GM21447 (cell line): ENCODE data around the gene GSKIP.

Source experiments
- ATAC-seq: cut with Tn5 transposase; IDR thresholded peaks from one replicate; pipeline ENCODE4 v1.9.1; 2021; ENCODE audit not compliant: unreplicated experiment

GSKIP gene

DNA sequence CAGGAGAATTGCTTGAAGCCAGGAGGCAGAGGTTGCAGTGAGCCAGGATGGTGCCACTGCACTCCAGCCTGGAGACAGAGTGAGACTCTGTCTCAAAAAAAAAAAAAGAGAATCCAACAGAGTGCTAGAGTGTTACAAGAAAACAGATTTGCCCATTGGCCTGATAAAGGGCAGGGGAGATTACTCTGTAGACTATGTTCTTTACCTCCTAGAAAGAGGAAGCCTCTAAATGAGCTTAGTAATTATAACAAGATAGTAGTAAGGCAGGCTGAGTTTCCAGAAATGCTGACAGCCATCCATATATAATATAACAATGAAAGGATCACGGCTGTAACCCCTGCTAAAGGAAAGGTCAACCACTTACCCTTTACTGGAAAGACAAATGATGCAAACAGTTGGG lies 53.0 kb downstream of the GSKIP start:
- ATAC-seq: no peak

GRCh38 chr14:96417254-96417653 lies 53.9 kb downstream of the GSKIP start:
- ATAC-seq: no peak

DNA sequence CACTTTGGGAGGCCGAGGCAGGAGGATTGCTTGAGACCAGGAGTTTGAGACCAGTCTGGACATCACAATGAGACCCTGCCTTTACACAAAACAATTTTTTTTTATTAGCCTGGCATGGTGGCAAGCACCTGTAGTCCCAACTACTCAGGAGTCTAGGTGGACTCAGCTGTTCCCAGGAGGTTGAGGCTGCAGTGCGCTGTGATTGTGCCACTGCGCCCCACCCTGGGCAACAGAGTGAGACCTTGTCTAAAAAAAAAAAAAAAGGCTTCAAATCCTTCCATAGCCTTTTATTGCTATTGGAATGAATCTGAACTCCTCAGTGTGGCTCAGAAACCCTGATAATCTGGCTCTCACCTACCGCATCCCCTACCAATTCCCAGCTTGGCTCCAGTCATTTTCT lies 54.7 kb downstream of the GSKIP start:
- ATAC-seq: no peak

DNA sequence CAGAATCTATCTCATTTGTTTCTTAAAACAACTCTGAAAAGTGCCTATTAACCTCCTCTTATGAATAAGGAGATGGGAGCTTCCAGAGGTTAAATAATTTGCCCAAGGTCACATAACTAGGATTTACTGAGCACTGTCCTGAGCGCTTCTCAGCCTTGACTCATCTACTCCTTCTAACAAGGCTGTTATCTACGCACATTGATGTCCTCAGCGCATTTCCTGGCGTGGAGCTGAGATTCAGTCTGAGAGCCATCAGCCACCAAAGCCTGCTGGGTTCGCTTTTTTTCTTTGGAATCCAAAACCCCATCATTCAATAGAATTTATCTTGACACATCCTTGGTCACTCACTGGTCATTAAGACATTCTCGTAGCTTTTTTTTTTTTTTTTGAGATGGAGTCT lies 57.9 kb downstream of the GSKIP start:
- no peak for ATAC-seq

DNA sequence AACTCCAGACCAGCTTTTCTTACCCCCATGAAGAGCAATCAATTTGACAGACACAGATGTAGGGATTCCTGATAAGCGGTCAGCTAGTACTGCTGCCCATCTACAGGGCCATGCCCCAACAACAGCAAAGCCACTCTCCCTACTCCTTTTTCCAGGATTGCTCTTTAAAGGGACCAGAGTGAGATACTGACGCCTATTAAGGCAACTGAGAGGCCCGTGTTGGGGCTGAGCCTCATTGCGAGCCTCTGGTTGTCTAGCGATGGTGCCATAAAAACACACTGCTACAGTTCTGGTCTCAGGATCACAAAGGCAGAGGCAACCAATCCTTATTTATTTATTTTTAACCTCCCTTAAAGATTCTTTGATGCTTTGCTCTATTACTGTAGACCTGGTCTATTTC lies 59.7 kb downstream of the GSKIP start:
- ATAC-seq: no peak

- ATAC-seq: no peak
These were observed 60.3 kb downstream of the GSKIP start for GRCh38 chr14:96423446-96424108.

GRCh38 chr14:96424109-96424989 lies 61.0 kb downstream of the GSKIP start:
- ATAC-seq: peak; percentile 85

DNA sequence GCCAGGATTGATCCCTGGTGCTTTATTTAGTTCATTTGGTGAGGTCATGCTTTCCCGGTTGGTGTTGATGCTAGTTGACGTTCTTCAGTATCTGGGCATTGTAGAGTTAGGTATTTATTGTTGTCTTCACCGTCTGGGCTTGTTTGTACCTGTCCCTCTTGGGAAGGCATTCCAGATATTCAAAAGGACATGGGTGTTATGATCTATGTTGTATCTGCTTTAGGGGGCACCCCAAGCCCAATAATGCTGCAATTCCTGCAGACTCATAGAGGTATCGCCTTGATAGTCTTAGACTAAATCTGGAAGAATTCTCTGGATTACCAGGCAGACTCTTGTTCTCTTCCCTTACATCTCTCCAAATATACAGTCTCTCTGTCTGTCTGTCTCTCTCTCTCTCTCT lies 70.7 kb downstream of the GSKIP start:
- ATAC-seq: no peak
